GM12878 (cell line): ENCODE results near the gene FBXW7. TPM values are rescaled to one million over a fixed set of nuclear protein-coding genes. Genes with fewer than 3 reads are reported as not detected.

Experiments
- ATF7 ChIP-seq: fragments of 450-650 bp; IDR thresholded peaks from 2 replicates; pipeline ENCODE4 v1.6.1; 2016; ENCODE audit warnings: low read depth, mild to moderate bottlenecking
- BACH1 ChIP-seq: fragments of 450-650 bp; IDR thresholded peaks from 2 replicates; pipeline ENCODE4 v1.6.1; 2017; ENCODE audit warnings: mild to moderate bottlenecking, borderline replicate concordance
- BCL3 ChIP-seq: IDR thresholded peaks from 2 replicates; pipeline ENCODE4 v1.6.1; 2011; ENCODE audit warnings: borderline replicate concordance, low read depth, mild to moderate bottlenecking, moderate library complexity, low read length; ENCODE audit not compliant: insufficient read depth, poor library complexity, severe bottlenecking
- ELK1 ChIP-seq: IDR thresholded peaks from 2 replicates; pipeline ENCODE4 v1.6.1; 2012; ENCODE audit warnings: low read depth, low read length, improper control_type of control experiment
- EP300 ChIP-seq, 2 experiments: fragments of 150-350 bp in 1 of 2; IDR thresholded peaks; 2 replicates each; pipeline ENCODE4 v1.6.1; 2011 to 2012; ENCODE audit warnings: low read depth in 2 of 2, low read length in 2 of 2, borderline replicate concordance in 1 of 2, improper control_type of control experiment in 1 of 2, inconsistent platforms in 1 of 2; ENCODE audit not compliant: control insufficient read depth in 1 of 2
- HDAC2 ChIP-seq: fragments of 200-600 bp; sonication (generic); IDR thresholded peaks from 2 replicates; pipeline ENCODE4 v1.6.1; 2017
- IKZF1 ChIP-seq: fragments of 450-650 bp; conservative IDR thresholded peaks from 2 replicates; pipeline ENCODE4 v1.6.1; 2017; ENCODE audit warnings: antibody characterized with exemption, mild to moderate bottlenecking
- MEF2A ChIP-seq: IDR thresholded peaks from 2 replicates; pipeline ENCODE4 v1.6.1; 2011; ENCODE audit warnings: low read depth, mild to moderate bottlenecking, low read length, moderate library complexity; ENCODE audit not compliant: insufficient read depth
- MLLT1 ChIP-seq: fragments of 450-650 bp; IDR thresholded peaks from 2 replicates; pipeline ENCODE4 v1.6.1; 2016; ENCODE audit warnings: mild to moderate bottlenecking
- MTA2 ChIP-seq: fragments of 450-650 bp; IDR thresholded peaks from 2 replicates; pipeline ENCODE4 v1.6.1; 2016; ENCODE audit warnings: low read depth, mild to moderate bottlenecking, moderate library complexity
- NKRF ChIP-seq: fragments of 450-650 bp; conservative IDR thresholded peaks from 2 replicates; pipeline ENCODE4 v1.6.1; 2017; ENCODE audit warnings: mild to moderate bottlenecking, moderate library complexity
- NRF1 ChIP-seq: conservative IDR thresholded peaks from 2 replicates; pipeline ENCODE4 v1.6.1; 2011; ENCODE audit warnings: mild to moderate bottlenecking, low read depth, low read length, improper control_type of control experiment
- PKNOX1 ChIP-seq: fragments of 450-650 bp; IDR thresholded peaks from 2 replicates; pipeline ENCODE4 v1.6.1; 2016; ENCODE audit warnings: mild to moderate bottlenecking
- SMC3 ChIP-seq: IDR thresholded peaks from 2 replicates; pipeline ENCODE4 v1.6.1; 2011; ENCODE audit warnings: low read length, improper control_type of control experiment, borderline replicate concordance
- SREBF1 ChIP-seq: IDR thresholded peaks from 2 replicates; pipeline ENCODE4 v1.6.1; 2012; ENCODE audit warnings: mild to moderate bottlenecking, low read length
- SUPT20H ChIP-seq: IDR thresholded peaks from 2 replicates; pipeline ENCODE4 v1.6.1; 2011; ENCODE audit warnings: low read depth, mild to moderate bottlenecking, low read length, moderate library complexity, borderline replicate concordance; ENCODE audit not compliant: control insufficient read depth
- ZNF687 ChIP-seq: fragments of 450-650 bp; IDR thresholded peaks from 2 replicates; pipeline ENCODE4 v1.6.1; 2017; ENCODE audit warnings: mild to moderate bottlenecking, moderate library complexity
- polyA plus RNA-seq, 11 experiments: library from polyadenylated mRNA; depleted of rRNA in 4 of 11; unstranded in 6 of 11; stranded (reverse) in 5 of 11; fragments of >200 nt; fragmentation: Nextera tagmentation in 4 of 11; fragmentation: Illumina TruSeq in 1 of 11; extraction: Ambion mirVana in 4 of 11; extraction: Trizol in 1 of 11; gene quantifications; 1 replicate in 1 of 11; 2 replicates in 10 of 11; pipeline versions ENCODE4 v1.2.1 to v1.2.3, GENCODE V29; 2011 to 2016; ENCODE audit warnings: inconsistent platforms in 2 of 11, missing spikeins in 2 of 11, low read depth in 1 of 11
- total RNA-seq, 4 experiments: library from RNA; depleted of rRNA in 3 of 4; stranded (reverse); fragments of >200 nt in 3 of 4; fragmentation: Illumina TruSeq in 1 of 4; extraction: Trizol in 1 of 4; gene quantifications; 2 replicates each; pipeline versions ENCODE4 v1.2.1 to v1.2.3, GENCODE V29; 2013 to 2021

Gene FBXW7
- total and polyA plus RNA-seq, 10 of the 15 experiments (the other 5 are each of a cell fraction or from before 2014, with no cell fraction given), result 35.8 to 118 (median 47.2) TPM

- no peak for TF ChIP-seq BACH1
- TF ChIP-seq ELK1, result no peak
- TF ChIP-seq NRF1, result no peak
- no peak for TF ChIP-seq NKRF
- peak; percentile 58 for TF ChIP-seq MEF2A
- no peak for TF ChIP-seq IKZF1
- TF ChIP-seq EP300 (IDR thresholded peaks at IDR 0.05; ENCODE audit: borderline replicate concordance in 1 of 2, control insufficient read depth in 1 of 2, low read depth in 2 of 2, low read length in 2 of 2), result no peak
- no peak for TF ChIP-seq HDAC2
- TF ChIP-seq ZNF687, result no peak
- no peak for TF ChIP-seq MLLT1
- no peak for TF ChIP-seq MTA2
- TF ChIP-seq SMC3, result no peak
- TF ChIP-seq BCL3, result no peak
- peak; percentile 66 for TF ChIP-seq PKNOX1
- no peak for TF ChIP-seq SREBF1
- TF ChIP-seq ATF7, result peak; percentile 84
- TF ChIP-seq SUPT20H, result no peak
Observed at GRCh38 chr4:152352622-152353116, 183.2 kb downstream of the FBXW7 start (continued).
